COLO668 (cell line): Measurements from ENCODE around the gene GIPC2.
"Not testable (repeated sequence)": the region's sequence is repeated elsewhere in the genome, so short reads cannot be mapped to it uniquely, and the experiment has no call there.

Experiments
- DNase-seq: peaks from one replicate; lab custom pipeline; 2025; ENCODE audit not compliant: unreplicated experiment; lab: John Stamatoyannopoulos, UW

GIPC2 gene

DNA sequence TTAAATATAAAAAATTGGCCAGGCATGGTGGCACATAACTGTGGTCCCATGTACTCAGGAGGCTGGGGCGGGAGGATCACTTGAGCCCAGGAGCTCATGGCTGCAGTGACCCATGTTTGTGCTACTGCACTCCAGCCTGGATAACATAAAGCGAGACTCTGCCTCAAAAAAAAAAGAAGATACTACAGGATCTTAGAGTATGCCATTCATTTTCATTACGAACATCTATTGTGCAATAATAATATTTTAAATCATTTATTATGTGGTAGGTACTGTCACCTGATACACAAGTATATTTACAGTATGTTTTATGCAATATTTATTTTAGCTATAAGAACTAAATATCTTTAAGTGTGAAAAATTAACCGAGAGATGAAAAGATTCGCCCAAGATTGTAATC, 9.3 kb upstream of the GIPC2 start:
- no peak for DNase-seq

DNA sequence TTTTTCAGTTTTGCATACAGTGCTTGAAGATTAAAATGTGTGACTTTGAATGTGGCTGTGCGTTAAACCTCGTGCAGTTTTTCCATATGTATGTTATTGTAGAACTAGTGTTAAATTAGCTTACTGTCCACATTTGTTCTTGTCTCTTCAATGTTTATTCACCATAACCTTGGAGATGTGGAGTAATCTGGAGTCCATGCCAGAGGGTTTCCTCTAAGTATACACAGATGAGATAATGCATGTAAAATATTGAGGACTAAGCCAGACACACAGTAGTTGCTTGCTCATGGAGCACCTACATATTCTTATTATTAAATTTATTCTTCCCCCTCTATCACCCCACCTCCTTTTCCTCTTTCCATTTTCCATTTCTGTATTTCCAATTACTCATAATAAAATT, 7.7 kb upstream of the GIPC2 start:
- DNase-seq: no peak

DNA sequence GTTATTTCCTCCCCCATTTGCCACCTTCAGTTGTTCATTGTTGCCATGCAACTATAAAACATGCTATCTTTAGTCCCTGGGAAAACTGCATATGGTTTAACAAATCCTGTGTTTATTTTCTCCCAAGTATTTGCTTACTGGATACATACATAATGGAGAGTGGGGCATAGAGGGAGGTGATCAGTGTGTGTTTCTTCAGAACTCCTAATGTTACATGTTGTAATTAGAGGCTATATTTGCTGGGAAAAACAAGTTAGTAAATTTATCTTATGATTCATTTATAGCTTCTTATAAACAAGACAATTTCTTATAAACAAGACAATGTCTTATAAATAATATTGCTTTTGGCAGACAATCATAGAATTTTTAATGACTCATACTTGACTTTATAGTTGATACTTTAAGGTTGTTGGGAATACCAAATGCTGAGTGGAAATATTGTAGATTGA, 7.3 kb upstream of the GIPC2 start:
- DNase-seq: no peak

DNA sequence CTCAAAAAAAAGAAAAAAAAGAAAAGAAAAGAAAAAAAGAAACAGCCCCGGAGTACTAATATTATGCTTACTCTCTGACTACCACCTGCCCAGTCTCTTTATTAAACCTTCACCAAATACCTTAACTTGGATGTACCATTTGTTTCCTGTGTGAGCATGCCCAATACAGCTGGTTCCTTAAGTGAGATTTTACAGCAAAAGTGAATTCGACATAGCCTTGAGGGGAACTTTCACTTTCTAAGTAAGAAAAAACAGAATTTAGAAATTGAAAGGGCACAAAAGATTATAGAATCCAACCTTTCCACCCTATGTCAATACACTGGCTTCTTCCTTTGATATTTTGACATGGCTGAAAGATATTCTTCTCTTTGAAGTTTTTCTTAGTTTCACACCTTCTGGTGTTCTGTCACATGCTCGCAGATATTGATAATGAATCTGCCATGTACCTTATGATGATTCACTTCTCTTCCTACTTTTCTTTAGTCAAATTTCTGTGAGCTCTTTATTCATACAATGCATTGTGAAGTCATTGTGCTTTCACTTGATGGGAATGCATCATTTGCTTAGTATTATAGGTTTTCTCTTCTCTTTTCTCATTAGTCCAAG, 5.2 kb upstream of the GIPC2 start:
- DNase-seq: no peak

DNA sequence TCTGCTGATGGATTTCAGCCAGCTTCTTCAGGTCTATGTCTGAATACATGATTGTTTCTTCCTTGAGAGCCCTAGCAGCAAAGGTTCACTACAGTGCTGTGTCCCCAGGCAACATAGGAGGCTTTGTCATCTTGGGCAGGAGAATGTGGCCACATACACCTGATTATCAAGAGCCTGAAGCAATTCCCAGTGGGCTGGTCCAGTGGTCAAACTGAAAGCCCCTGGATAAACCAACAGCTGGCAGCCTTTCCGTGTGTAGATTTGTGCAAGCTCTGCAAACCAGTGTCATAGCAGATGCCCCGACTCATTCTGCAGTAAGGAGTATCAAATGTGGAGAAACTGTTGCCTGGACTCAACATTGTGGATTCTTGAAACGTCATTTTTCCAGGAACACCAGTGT, 2.3 kb upstream of the GIPC2 start:
- DNase-seq: no peak

DNA sequence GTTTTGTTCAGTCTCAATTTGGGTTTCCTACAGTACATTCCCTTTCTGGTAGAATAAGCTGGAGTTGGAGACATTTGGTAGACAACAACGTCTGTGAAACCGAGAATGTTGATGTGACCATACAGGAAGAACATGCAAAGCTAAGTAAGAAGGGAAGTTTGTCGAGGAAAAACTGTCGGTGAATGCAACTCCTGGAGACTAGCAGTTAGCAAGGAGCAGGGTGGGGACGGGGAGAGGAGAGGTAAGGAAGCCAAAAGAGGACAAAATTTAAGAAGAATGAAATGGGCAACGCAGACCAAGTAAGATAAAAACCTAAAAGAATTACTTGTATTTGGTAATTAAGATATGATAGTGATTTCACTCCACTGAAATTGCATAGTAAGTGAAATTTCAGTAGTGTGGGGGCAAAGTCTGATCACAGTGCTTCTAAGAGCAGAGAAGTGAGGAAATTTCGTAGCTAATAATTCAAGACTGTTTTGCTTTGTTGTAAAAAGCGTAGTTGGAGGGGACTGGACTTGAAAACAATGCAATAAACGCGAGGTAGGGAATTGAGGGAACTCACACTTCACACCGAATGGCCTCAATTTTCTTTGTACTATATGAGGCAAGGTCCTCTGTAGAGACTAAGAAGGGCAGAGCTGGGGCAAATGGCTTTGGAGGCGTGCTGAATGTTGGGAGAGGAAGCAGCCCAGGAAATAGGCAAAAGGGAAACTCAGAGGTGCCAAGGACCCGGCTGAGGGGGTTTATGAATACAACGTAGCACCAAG, 787 bp upstream of the GIPC2 start:
- DNase-seq: no peak

DNA sequence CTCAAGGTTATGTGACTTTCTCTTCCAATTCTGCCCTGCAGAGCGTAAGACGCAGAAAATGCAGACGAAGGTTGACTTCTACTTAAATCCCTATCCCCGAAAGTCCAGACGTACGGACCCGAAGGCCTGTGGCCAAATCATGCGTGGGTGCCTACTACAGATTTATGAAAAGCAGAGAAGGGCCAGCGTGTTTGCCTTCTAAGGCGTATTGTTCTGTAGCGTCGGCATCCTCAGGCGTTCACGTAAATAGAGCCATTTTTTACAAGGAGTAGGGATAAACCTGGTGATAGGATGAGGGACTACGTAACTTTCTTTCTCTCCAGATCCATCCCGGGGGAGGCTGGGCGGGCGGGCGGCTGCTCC, 222 bp upstream of the GIPC2 start:
- DNase-seq: no peak

DNA sequence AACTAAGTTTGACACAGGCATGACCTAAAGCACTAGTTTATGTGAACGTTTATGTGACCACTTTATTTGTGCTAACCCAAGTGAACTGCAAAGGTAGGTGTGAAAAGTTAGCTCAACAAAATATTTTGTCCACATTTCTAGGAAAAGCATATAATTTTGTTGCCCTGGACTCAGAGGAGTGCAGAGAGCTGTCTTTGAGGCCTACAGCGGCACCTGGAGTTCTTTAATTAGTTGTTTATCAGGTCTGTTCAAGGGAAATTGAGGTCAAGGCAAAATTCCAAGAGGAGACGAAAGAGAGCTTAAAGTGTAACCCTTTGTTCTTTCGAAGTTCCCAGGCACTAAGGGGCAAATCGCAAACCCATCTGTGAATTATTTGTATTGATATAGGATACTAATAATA, 1.3 kb downstream of the GIPC2 start:
- DNase-seq: no peak

DNA sequence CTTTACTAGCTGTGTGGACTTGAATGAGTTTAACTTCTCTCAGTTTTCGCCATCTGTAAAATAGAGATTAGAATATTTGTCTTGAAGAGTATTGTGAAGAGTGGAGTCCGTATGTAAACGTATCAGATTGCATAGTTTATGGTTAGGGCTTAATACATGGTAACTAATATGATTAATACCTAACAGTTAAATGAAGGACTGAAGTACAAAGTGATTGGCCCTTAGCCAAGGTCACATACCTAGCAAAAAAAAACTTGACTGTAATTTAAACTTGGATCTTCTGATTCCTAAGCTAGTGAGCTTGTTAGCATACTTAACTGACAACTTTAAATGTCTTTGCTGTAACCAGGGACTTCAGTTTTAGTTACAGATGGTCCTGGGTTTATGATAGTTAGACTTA, 1.9 kb downstream of the GIPC2 start:
- DNase-seq: no peak

DNA sequence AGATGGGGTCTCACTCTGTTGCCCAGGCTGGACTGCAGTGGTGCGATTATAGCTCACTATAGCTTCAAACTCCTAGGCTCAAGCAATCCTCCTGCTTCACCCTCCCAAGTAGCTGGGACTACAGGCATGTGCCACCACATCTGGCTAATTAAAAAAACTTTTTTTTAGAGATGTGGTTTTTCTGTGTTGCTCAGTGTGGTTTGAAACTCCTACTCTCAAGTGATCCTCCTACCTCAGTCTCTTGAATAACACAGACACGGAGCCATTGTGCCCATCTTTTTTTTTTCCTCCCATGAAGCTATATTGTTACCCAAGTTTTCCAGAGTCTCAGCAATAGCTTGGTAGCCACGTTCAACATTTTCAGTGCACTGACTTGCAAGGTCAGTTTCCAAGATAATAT, 2.7 kb downstream of the GIPC2 start:
- DNase-seq: no peak

DNA sequence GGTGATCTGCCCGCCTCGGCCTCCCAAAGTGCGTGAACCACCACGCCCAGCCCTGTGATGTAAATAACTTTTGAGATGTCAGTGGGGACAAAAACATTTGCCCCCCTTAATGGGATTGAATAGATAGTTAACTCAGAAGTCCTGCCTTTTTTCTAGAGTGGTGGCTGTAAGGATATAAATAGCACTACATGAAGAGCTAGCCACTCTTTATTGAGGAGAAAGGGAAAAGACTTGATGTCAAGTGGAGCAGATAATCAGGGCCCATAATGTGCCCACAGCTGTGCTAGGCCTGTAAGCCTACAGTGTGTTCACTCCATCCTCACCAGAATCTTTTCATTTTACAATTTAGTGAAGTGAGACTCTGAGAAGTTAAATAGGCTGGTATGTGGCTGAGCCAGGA, 3.6 kb downstream of the GIPC2 start:
- no peak for DNase-seq

DNA sequence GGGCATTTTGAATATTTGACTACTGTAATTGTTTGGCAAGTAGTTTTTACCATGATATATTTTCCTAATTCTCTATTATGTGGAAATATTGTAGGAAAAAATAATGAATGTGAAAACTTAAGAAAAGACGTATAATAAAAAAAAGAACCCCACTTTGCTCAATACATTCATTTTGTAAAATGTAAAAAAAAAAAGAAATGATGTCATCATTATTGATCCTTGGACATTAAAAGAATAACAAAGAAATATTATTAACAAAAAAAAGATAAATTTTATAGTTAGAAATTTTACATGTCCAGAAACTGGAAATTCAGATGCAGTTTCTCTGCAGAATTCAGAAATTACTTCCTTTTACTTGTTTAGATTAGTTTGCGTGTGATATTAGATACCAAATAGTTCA, 5.2 kb downstream of the GIPC2 start:
- no peak for DNase-seq

DNA sequence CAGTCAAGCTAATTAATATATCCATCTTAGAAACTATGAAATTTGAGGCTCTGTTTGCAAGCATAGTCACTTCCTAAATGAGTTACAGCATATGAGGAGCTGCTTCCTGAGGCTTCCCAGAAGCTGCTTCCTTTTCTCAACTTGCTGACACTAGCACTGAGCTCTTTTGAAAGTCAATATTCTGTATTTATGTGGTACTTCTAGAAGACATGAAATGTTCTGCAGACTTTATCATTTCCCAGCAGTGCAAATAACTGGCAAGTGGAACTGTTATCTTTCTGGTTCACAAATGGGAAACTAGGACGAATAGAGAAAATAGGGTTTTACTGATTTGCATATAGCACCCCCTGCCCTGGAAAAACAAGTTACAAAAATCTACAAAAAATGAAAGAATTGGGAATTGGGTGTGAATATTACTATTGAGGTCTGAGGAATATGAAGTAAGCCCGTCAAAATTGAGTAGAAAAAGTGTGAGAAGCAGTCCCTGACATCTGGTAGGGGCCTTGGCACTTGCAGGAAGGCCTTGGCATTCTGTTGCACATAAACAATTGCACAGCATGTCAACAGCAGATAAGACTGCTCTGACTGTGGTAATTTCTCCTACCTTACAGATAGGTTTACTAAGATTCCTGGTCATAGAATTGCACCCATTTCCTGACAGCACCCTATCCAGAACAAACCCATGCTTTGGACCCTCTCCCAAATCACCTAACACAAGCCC, 7.1 kb downstream of the GIPC2 start:
- DNase-seq: no peak

DNA sequence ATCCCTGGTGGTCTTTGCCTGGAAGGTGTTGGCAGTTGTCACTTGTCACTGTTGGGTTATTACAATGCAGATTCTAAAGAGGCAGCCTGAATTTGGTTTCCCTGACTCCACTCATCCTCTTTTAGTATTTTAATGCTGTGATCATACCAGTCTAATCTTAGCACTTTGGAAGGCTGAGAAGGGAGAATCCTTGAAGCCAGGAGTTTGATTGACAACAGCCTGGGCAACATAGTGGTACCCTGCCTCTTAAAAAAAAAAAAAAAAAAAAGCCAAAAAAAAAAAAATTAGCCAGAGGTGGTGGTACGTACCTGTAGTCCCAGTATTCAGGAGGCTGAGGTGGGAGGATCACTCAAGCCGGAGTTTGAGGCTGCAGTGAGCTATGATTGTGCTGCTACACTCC, 7.7 kb downstream of the GIPC2 start:
- no peak for DNase-seq

DNA sequence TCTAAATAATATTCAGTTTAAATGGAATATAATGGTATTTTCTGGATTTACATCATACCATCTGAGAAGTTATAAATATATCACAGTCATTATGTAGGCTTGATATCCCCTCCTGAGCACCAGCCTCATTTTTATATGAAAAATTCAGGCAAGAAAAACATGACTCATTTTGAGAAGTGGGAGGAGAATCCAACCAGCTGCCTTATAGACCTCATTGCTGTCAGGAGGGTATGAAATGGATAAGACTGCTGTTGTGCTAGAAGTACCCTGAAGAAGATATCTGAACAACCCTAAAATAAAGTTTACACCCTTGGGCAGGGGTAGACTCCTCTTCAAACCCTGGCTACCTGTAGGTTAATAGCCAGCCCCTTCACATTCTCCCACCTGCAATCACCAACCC, 8.8 kb downstream of the GIPC2 start:
- no peak for DNase-seq

DNA sequence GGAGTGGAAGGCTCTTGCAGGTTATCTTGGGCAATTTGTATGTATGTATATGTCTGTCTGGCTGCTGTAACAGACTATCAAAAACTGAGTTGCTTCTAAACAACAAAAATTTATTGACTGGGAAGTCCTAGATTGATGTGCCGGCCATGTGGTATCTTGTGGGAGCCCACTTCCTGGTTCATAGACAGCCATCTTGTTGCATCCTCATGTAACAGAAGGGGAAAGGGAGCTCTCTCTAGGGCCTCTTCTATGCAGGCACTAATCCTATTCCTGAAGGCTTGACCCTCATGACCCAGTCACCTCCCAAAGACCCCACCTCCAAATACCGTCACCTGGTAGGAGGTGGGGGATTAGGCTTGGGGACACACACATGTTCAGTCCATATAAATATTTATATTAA, 9.2 kb downstream of the GIPC2 start:
- DNase-seq: no peak

DNA sequence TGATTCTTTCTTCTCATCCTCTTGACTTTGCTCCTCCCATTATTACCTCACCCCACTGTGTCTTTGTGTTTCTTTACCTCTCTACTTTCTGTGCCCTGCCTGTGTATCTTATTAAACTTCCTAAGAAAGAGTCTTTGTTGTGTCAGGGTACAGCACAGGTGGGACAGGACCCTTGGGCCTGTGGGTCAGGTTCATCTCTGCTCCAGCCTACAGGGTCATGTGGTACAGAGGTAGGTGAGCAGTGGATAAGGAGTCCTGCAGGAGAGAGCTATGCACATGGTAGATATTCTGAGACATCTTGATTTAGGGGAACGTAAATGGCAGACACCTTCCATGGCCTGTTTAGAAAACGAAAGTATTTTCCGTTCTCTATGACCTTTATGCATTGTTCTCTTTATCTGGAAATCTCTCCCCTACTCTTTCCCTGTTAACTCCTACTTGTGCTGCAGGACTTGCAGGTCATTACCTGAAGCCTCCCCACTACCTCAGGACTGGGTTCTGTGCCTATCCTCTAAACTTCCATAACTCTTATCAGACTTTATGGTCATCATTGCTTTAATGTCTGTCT, 9.9 kb downstream of the GIPC2 start:
- DNase-seq: no peak

DNA sequence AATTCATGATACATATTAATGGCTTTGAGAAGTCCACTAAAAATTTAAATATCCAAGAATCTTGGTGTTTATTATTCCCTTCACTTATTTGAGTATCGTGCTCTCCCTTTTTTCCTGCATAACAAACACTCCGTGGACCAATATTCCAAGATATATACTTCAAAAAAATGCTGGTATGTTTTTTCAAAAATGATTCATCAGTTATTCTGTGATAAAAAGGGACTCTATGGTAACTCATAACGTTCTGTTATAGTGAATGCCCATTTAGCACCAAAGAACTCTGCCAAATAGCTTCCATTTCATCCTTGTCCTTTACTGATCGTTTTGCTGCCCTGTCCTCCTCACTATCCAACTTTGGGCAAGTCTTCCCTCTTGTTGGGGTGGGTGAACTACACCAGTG, 12.9 kb downstream of the GIPC2 start:
- DNase-seq: no peak

DNA sequence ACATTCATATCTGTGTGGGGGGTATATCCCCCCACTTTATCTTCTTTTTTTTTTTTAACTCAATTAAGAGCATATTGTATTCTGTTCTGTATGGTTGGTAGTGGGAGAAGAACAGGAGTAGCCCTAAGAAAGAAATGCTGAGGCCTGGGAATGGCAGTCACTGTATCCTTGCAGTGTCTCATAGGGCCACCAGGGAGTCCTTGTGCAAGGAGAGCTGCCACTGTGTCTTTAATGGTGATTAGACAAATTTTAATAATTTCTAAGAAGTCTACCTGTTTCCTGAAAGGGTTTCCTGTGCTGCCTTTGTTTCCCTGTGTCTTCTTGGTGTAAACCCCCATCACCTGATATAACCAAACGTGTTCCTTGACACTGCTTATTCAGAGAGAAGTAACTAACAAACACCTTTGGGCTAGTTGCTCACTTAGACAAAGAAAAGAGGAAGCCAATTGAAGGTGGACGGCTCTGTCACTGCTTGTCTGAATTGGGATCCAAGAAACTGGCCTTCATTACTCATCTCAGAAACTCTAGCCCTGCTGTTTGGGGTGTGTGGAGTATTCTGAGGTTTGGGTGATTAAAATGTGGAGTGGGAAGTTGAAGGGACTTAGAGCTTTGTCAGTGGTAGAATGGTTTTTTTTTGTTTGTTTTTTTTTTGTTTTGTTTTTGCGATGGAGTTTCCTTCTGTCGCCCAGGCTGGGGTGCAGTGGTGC, 15.2 kb downstream of the GIPC2 start:
- no peak for DNase-seq

DNA sequence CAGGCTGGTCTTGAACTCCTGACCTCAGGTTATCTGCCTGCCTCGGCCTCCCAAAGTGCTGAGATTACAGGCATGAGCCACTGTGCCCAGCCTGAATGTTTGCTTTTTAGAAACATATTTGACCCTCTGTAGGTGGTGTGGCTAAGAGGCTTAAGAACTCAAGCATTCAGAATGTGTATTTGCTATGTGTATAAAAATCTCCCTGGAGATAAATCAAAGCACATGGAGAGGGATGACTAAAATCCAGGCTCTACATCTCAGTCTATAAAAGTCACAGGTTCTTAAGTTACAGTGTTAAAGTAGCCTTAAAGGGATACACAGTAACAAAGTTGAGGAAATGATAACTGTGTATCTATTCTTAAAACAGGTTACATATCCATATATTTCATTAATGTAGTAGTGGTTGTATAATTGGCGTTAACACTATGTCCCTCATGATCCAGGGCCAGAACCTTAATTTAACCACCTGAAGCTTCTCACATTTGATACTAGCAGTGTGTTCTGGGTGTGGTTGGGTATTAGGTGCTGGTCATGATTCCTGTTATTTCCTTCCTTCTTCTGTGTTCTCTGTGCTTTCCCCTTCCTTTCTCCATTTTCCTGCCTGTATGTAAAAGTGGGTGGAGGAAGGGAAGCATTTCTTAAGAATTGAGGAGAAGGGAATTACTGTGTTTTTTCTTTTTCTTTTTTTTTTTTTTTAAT, 16.2 kb downstream of the GIPC2 start:
- no peak for DNase-seq

DNA sequence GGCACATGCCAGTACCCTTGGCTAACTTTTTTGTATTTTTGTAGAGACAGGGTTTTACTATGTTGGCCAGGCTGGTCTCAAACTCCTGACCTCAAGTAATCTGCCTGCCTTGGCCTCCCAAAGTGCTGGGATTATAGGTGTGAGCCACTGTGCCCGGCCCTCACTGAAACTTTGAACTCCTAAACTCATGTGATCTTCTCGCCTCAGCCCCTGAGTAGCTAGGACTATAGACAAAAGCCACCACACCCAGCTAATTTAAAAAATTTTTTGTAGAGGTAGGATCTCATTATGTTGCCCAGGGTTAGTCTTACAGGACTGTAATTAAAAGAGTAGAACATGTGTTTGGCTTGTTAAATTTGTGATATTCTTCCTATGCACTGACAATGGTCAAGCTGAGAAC, 19.1 kb downstream of the GIPC2 start:
- not testable (repeated sequence) for DNase-seq
